HepG2 (cell line): ENCODE data around the gene PLK5. TPM values are rescaled to one million over a fixed set of nuclear protein-coding genes. Genes with fewer than 3 reads are reported as not detected.
A peak's percentile ranks its signal among the peaks of the same experiment; 100 is the strongest.

ENCODE experiments used
- EED ChIP-seq: sonication (generic); formaldehyde crosslinking; IDR thresholded peaks from 2 replicates; pipeline ENCODE4 v1.5.0; 2020; ENCODE audit warnings: mild to moderate bottlenecking, missing genetic modification reagents
- HIVEP1 ChIP-seq: sonication (generic); formaldehyde crosslinking; IDR thresholded peaks from 2 replicates; pipeline ENCODE4 v1.4.0; 2020; ENCODE audit warnings: mild to moderate bottlenecking, missing genetic modification reagents
- KDM1A ChIP-seq: IDR thresholded peaks from 2 replicates; pipeline ENCODE4 v1.6.1; 2016; ENCODE audit warnings: missing compliant biosample characterization
- KMT2B ChIP-seq: IDR thresholded peaks from 2 replicates; pipeline ENCODE4 v1.6.1; 2016; ENCODE audit warnings: missing genetic modification reagents, missing compliant biosample characterization
- MBNL3 ChIP-seq: fragments of 250-450 bp; sonication (Bioruptor Pico); conservative IDR thresholded peaks from 2 replicates; pipeline ENCODE4 v1.8.0; 2022; ENCODE audit warnings: mild to moderate bottlenecking, inconsistent platforms
- NFKB2 ChIP-seq: sonication (generic); formaldehyde crosslinking; IDR thresholded peaks from 2 replicates; pipeline ENCODE4 v1.4.0; 2020; ENCODE audit warnings: missing genetic modification reagents, borderline replicate concordance
- PRMT3 ChIP-seq: sonication (generic); formaldehyde crosslinking; IDR thresholded peaks from 2 replicates; pipeline ENCODE4 v1.8.1; 2022; ENCODE audit warnings: low read depth, mild to moderate bottlenecking, moderate library complexity, missing genetic modification reagents, borderline replicate concordance
- REPIN1 ChIP-seq: sonication (generic); formaldehyde crosslinking; IDR thresholded peaks from 2 replicates; pipeline ENCODE4 v1.8.0; 2022; ENCODE audit warnings: missing genetic modification reagents, low read depth, mild to moderate bottlenecking, borderline replicate concordance
- SP4 ChIP-seq: sonication (generic); formaldehyde crosslinking; IDR thresholded peaks from 2 replicates; pipeline ENCODE4 v1.8.1; 2023; ENCODE audit warnings: mild to moderate bottlenecking, missing genetic modification reagents
- ZFP82 ChIP-seq: sonication (generic); formaldehyde crosslinking; IDR thresholded peaks from 2 replicates; pipeline ENCODE4 v1.5.1; 2020; ENCODE audit warnings: mild to moderate bottlenecking, missing genetic modification reagents, borderline replicate concordance
- ZNF598 ChIP-seq: sonication (generic); formaldehyde crosslinking; IDR thresholded peaks from 2 replicates; pipeline ENCODE4 v1.5.1; 2020; ENCODE audit warnings: mild to moderate bottlenecking, missing genetic modification reagents, borderline replicate concordance
- ZNF607 ChIP-seq: sonication (generic); formaldehyde crosslinking; IDR thresholded peaks from 2 replicates; pipeline ENCODE4 v1.5.1; 2020; ENCODE audit warnings: missing genetic modification reagents, mild to moderate bottlenecking, borderline replicate concordance
- ZNF776 ChIP-seq: sonication (generic); formaldehyde crosslinking; IDR thresholded peaks from 2 replicates; pipeline ENCODE4 v1.4.0; 2020; ENCODE audit warnings: mild to moderate bottlenecking, missing genetic modification reagents
- ZSCAN31 ChIP-seq: sonication (generic); formaldehyde crosslinking; IDR thresholded peaks from 2 replicates; pipeline ENCODE4 v1.5.0; 2020; ENCODE audit warnings: low read depth, mild to moderate bottlenecking, missing genetic modification reagents
- polyA plus RNA-seq, 8 experiments: library from polyadenylated mRNA; depleted of rRNA in 3 of 8; stranded (reverse) in 7 of 8; unstranded in 1 of 8; fragments of >200 nt; fragmentation: Illumina TruSeq in 4 of 8; extraction: Trizol in 4 of 8; gene quantifications; 2 replicates each; pipeline versions ENCODE4 v1.2.1 to v1.2.3, GENCODE V29; 2011 to 2016; ENCODE audit warnings: low read depth in 4 of 8, missing spikeins in 1 of 8, mixed read lengths in 1 of 8; ENCODE audit not compliant: insufficient read depth in 1 of 8
- total RNA-seq, 5 experiments: library from RNA; depleted of rRNA; stranded (reverse); fragments of >200 nt; fragmentation: Illumina TruSeq; extraction: Trizol; gene quantifications; 2 replicates each; pipeline ENCODE4 v1.2.3, GENCODE V29; 2016; ENCODE audit warnings: low read depth in 1 of 5
- TF ChIP-seq, protein P1 (sequence below), 2 experiments: fragments of 450-650 bp in 1 of 2; sonication (generic) in 1 of 2; formaldehyde crosslinking in 1 of 2; IDR thresholded peaks; 2 replicates each; pipeline versions ENCODE4 v1.6.1 to v1.8.0; 2016 to 2022; ENCODE audit warnings: antibody characterized with exemption in 1 of 2, mild to moderate bottlenecking in 1 of 2, missing genetic modification reagents in 1 of 2
- TF ChIP-seq, protein P2 (sequence below): sonication (generic); formaldehyde crosslinking; IDR thresholded peaks from 2 replicates; pipeline ENCODE4 v1.4.0; 2020; ENCODE audit warnings: missing genetic modification reagents, borderline replicate concordance

The PLK5 gene
- total and polyA plus RNA-seq, 2 of the 13 experiments (the other 11 are each of a cell fraction or from before 2014, with no cell fraction given) = not detected

DNA sequence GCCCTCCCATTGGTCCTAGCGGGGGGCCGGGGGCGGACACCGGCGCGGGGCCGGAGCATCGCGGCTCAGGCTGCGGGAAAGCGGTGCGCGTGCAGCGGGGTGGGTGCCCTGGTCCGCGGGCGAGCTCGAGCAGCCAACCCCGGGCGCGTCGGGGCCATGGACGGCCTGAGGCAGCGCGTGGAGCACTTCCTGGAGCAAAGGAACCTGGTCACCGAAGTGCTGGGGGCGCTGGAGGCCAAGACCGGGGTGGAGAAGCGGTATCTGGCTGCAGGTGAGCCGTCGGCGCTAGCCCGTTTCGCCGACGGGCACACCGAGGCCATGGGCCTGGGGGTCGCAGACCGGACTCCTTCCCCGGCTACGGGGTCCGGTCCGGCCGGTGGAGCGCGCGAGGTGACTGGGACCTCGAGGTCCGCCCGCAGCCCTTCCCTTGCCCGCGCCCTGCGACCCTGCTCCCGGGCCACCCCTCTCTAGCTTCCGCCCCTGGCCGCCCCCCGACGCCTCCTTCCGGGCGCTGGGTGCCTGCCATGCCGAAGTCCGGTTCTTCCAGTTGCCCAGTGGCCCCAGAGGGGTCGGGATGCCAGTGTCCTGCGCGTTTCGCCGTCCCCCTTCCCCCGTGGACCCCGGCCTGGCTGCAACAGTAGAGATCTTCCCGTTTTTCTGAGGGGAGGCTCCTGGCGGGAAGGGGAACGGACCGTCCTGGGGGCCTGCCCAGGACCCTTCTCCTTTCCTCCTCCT, 32.6 kb upstream of the PLK5 start, which contains the start of gene REEP6 (continued):
- TF ChIP-seq ZNF607 (no peak), MBNL3 (CRISPR knock-in tag) (no peak), ZSCAN31 (CRISPR knock-in tag) (peak; percentile 80), ZNF598 (CRISPR knock-in tag) (no peak), REPIN1 (peak; percentile 61; the same call in 1 of the 2 replicates), ZFP82 (0 out of 2 replicates have a peak, but pooled peaks have one; percentile 76), HIVEP1 (no peak; the same call in 1 of the 2 replicates), ZNF776 (peak; percentile 60; the same call in 1 of the 2 replicates), EED (CRISPR knock-in tag) (peak; percentile 83; the same call in 1 of the 2 replicates), KMT2B (CRISPR knock-in tag) (no peak), PRMT3 (CRISPR knock-in tag) (no peak), SP4 (CRISPR knock-in tag) (peak; percentile 86; the same call in 1 of the 2 replicates), NFKB2 (peak; percentile 78; the same call in 1 of the 2 replicates), KDM1A (CRISPR knock-in tag) (no peak)
- TF ChIP-seq, protein P1, sequence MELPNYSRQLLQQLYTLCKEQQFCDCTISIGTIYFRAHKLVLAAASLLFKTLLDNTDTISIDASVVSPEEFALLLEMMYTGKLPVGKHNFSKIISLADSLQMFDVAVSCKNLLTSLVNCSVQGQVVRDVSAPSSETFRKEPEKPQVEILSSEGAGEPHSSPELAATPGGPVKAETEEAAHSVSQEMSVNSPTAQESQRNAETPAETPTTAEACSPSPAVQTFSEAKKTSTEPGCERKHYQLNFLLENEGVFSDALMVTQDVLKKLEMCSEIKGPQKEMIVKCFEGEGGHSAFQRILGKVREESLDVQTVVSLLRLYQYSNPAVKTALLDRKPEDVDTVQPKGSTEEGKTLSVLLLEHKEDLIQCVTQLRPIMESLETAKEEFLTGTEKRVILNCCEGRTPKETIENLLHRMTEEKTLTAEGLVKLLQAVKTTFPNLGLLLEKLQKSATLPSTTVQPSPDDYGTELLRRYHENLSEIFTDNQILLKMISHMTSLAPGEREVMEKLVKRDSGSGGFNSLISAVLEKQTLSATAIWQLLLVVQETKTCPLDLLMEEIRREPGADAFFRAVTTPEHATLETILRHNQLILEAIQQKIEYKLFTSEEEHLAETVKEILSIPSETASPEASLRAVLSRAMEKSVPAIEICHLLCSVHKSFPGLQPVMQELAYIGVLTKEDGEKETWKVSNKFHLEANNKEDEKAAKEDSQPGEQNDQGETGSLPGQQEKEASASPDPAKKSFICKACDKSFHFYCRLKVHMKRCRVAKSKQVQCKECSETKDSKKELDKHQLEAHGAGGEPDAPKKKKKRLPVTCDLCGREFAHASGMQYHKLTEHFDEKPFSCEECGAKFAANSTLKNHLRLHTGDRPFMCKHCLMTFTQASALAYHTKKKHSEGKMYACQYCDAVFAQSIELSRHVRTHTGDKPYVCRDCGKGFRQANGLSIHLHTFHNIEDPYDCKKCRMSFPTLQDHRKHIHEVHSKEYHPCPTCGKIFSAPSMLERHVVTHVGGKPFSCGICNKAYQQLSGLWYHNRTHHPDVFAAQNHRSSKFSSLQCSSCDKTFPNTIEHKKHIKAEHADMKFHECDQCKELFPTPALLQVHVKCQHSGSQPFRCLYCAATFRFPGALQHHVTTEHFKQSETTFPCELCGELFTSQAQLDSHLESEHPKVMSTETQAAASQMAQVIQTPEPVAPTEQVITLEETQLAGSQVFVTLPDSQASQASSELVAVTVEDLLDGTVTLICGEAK (IDR thresholded peaks at IDR 0.05) = no peak
- TF ChIP-seq, protein P1 (CRISPR knock-in tag; IDR thresholded peaks at IDR 0.05) = peak; percentile 66; the same call in 1 of the 2 replicates
- TF ChIP-seq, protein P2, sequence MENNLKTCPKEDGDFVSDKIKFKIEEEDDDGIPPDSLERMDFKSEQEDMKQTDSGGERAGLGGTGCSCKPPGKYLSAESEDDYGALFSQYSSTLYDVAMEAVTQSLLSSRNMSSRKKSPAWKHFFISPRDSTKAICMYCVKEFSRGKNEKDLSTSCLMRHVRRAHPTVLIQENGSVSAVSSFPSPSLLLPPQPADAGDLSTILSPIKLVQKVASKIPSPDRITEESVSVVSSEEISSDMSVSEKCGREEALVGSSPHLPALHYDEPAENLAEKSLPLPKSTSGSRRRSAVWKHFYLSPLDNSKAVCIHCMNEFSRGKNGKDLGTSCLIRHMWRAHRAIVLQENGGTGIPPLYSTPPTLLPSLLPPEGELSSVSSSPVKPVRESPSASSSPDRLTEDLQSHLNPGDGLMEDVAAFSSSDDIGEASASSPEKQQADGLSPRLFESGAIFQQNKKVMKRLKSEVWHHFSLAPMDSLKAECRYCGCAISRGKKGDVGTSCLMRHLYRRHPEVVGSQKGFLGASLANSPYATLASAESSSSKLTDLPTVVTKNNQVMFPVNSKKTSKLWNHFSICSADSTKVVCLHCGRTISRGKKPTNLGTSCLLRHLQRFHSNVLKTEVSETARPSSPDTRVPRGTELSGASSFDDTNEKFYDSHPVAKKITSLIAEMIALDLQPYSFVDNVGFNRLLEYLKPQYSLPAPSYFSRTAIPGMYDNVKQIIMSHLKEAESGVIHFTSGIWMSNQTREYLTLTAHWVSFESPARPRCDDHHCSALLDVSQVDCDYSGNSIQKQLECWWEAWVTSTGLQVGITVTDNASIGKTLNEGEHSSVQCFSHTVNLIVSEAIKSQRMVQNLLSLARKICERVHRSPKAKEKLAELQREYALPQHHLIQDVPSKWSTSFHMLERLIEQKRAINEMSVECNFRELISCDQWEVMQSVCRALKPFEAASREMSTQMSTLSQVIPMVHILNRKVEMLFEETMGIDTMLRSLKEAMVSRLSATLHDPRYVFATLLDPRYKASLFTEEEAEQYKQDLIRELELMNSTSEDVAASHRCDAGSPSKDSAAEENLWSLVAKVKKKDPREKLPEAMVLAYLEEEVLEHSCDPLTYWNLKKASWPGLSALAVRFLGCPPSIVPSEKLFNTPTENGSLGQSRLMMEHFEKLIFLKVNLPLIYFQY (CRISPR knock-in tag) = no peak
